Effector memory CD8-positive, alpha-beta T cell (primary cell): ENCODE data around the gene SEMA3G.
A peak's percentile ranks its signal among the peaks of the same experiment; 100 is the strongest.

Experiments used
- ATAC-seq: fragments of 150-1000 bp; cut with Tn5 transposase; replicated peaks from 2 replicates; pipeline ENCODE4 v1.10.0; 2021; ENCODE audit warnings: mild to moderate bottlenecking, moderate library complexity
- DNase-seq, 3 experiments: peaks; one replicate each; pipeline ENCODE4 v3.0.0; 2021
- H3K27ac Mint-ChIP-seq, 2 donors: one replicate each; pipeline ENCODE4 v1.8.0; 2022; ENCODE audit warnings: mild to moderate bottlenecking in 2 of 2, mixed read lengths in 2 of 2, moderate library complexity in 2 of 2
- H3K27me3 Mint-ChIP-seq, 2 donors: one replicate each; pipeline ENCODE4 v1.8.0; 2022; ENCODE audit warnings: mixed read lengths in 2 of 2
- H3K36me3 Mint-ChIP-seq: one replicate; pipeline ENCODE4 v1.8.0; 2022; ENCODE audit warnings: mild to moderate bottlenecking, moderate library complexity, mixed read lengths; ENCODE audit not compliant: insufficient read depth
- H3K4me1 Mint-ChIP-seq, 2 donors: one replicate each; pipeline ENCODE4 v1.8.0; 2022; ENCODE audit warnings: low read depth in 2 of 2, mixed read lengths in 2 of 2
- H3K4me3 Mint-ChIP-seq, 2 donors: one replicate each; pipeline ENCODE4 v1.8.0; 2022; ENCODE audit warnings: mild to moderate bottlenecking in 2 of 2, mixed read lengths in 2 of 2, moderate library complexity in 2 of 2
- H3K9me3 Mint-ChIP-seq, 2 donors: one replicate each; pipeline ENCODE4 v1.8.0; 2022; ENCODE audit warnings: mixed read lengths in 2 of 2

SEMA3G gene

GRCh38 chr3:52393959-52394670, 50.8 kb downstream of the SEMA3G start:
- Mint-ChIP-seq H3K9me3 (no peaks in the 10 kb centered on the region), H3K27me3 (no peaks in the 10 kb centered on the region), H3K36me3 (peaks cover 31% of the 10 kb centered on the region), H3K4me1 (peaks cover 0 to 4% of the 10 kb centered on the region in 2 donors), H3K27ac (no peak overlapping the region), H3K4me3 (no peak overlapping the region)
- ATAC-seq (no peak), DNase-seq (no peak)

GRCh38 chr3:52393131-52393807, 51.6 kb downstream of the SEMA3G start:
- Mint-ChIP-seq H3K36me3 (peaks cover 27% of the 10 kb centered on the region), H3K27me3 (no peaks in the 10 kb centered on the region), H3K27ac (no peak overlapping the region), H3K9me3 (no peaks in the 10 kb centered on the region), H3K4me1 (peaks cover 0 to 4% of the 10 kb centered on the region in 2 donors), H3K4me3 (no peak overlapping the region)
- ATAC-seq, result no peak
- DNase-seq, result no peak

- no peaks in the 10 kb centered on the region for H3K27me3 Mint-ChIP-seq
- no peak overlapping the region for H3K4me3 Mint-ChIP-seq
- H3K4me1 Mint-ChIP-seq, result peaks cover 0 to 4% of the 10 kb centered on the region in 2 donors
- peaks cover 24% of the 10 kb centered on the region for H3K36me3 Mint-ChIP-seq
- H3K9me3 Mint-ChIP-seq, result no peaks in the 10 kb centered on the region
- DNase-seq, result no peak
- no peak overlapping the region for H3K27ac Mint-ChIP-seq
- no peak for ATAC-seq
Observed at GRCh38 chr3:52392216-52392930, 52.5 kb downstream of the SEMA3G start.

- peaks cover 0 to 4% of the 10 kb centered on the region in 2 donors for H3K4me1 Mint-ChIP-seq
- peak overlapping the region in 1 of 2 donors; percentile 33 for H3K27ac Mint-ChIP-seq
- H3K9me3 Mint-ChIP-seq, result no peaks in the 10 kb centered on the region
- no peak for DNase-seq
- H3K36me3 Mint-ChIP-seq, result peaks cover 21% of the 10 kb centered on the region
- no peak for ATAC-seq
- no peak overlapping the region for H3K4me3 Mint-ChIP-seq
- H3K27me3 Mint-ChIP-seq, result no peaks in the 10 kb centered on the region
Observed at GRCh38 chr3:52391096-52391495, 53.8 kb downstream of the SEMA3G start.

- Mint-ChIP-seq H3K9me3 (no peaks in the 10 kb centered on the region), H3K4me3 (no peak overlapping the region), H3K36me3 (peaks cover 15% of the 10 kb centered on the region), H3K27ac (no peak overlapping the region), H3K27me3 (no peaks in the 10 kb centered on the region), H3K4me1 (peaks cover 0 to 4% of the 10 kb centered on the region in 2 donors)
- ATAC-seq (no peak), DNase-seq (no peak)
Observed at GRCh38 chr3:52388933-52389332, 56.0 kb downstream of the SEMA3G start.

GRCh38 chr3:52388348-52388821, 56.5 kb downstream of the SEMA3G start:
- H3K9me3 Mint-ChIP-seq, result no peaks in the 10 kb centered on the region
- H3K27me3 Mint-ChIP-seq, result no peaks in the 10 kb centered on the region
- no peak for DNase-seq
- no peak overlapping the region for H3K27ac Mint-ChIP-seq
- peaks cover 0 to 4% of the 10 kb centered on the region in 2 donors for H3K4me1 Mint-ChIP-seq
- peaks cover 15% of the 10 kb centered on the region for H3K36me3 Mint-ChIP-seq
- no peak overlapping the region for H3K4me3 Mint-ChIP-seq
- no peak for ATAC-seq

GRCh38 chr3:52387481-52387880, 57.4 kb downstream of the SEMA3G start:
- peaks cover 7% of the 10 kb centered on the region for H3K36me3 Mint-ChIP-seq
- no peak for DNase-seq
- H3K9me3 Mint-ChIP-seq, result no peaks in the 10 kb centered on the region
- ATAC-seq, result no peak
- peaks cover 0 to 4% of the 10 kb centered on the region in 2 donors for H3K4me1 Mint-ChIP-seq
- no peak overlapping the region for H3K4me3 Mint-ChIP-seq
- no peaks in the 10 kb centered on the region for H3K27me3 Mint-ChIP-seq
- H3K27ac Mint-ChIP-seq, result no peak overlapping the region

GRCh38 chr3:52385157-52385556, 59.7 kb downstream of the SEMA3G start:
- H3K36me3 Mint-ChIP-seq, result peaks cover 4% of the 10 kb centered on the region
- no peak overlapping the region for H3K27ac Mint-ChIP-seq
- no peaks in the 10 kb centered on the region for H3K27me3 Mint-ChIP-seq
- ATAC-seq (no peak), DNase-seq (no peak)
- H3K4me3 Mint-ChIP-seq, result no peak overlapping the region
- H3K4me1 Mint-ChIP-seq, result peaks cover 0 to 4% of the 10 kb centered on the region in 2 donors
- no peaks in the 10 kb centered on the region for H3K9me3 Mint-ChIP-seq

GRCh38 chr3:52384019-52384761, 60.7 kb downstream of the SEMA3G start:
- no peak overlapping the region for H3K4me3 Mint-ChIP-seq
- H3K27ac Mint-ChIP-seq, result no peak overlapping the region
- DNase-seq (no peak), ATAC-seq (no peak)
- H3K27me3 Mint-ChIP-seq, result no peaks in the 10 kb centered on the region
- no peaks in the 10 kb centered on the region for H3K9me3 Mint-ChIP-seq
- H3K36me3 Mint-ChIP-seq, result peaks cover 4% of the 10 kb centered on the region
- H3K4me1 Mint-ChIP-seq, result peaks cover 2 to 4% of the 10 kb centered on the region in 2 donors

- Mint-ChIP-seq H3K9me3 (no peaks in the 10 kb centered on the region), H3K27ac (no peak overlapping the region), H3K36me3 (no peaks in the 10 kb centered on the region), H3K4me3 (no peak overlapping the region), H3K27me3 (no peaks in the 10 kb centered on the region), H3K4me1 (peaks cover 6 to 7% of the 10 kb centered on the region in 2 donors)
- no peak for ATAC-seq
- no peak for DNase-seq
Observed at GRCh38 chr3:52383446-52383845, 61.5 kb downstream of the SEMA3G start.
